RWPE2 (cell line): ENCODE results near the gene RERE.
A peak's percentile ranks its signal among the peaks of the same experiment; 100 is the strongest.
"Not testable (repeated sequence)": the region's sequence is repeated elsewhere in the genome, so short reads cannot be mapped to it uniquely, and the experiment has no call there.

ENCODE experiments used
- ATAC-seq: fragments of 200-7000 bp; cut with Tn5 transposase; 3 replicates; pipeline ENCODE4 v1.9.1; 2021; ENCODE audit warnings: low read depth
- DNase-seq: peaks from one replicate; pipeline ENCODE4 v3.0.0-alpha.2; 2020; ENCODE audit warnings: low spot score
- H3K27ac ChIP-seq: fragments of 450-650 bp; 2 replicates; pipeline ENCODE4 v1.5.1; 2017; ENCODE audit warnings: mild to moderate bottlenecking; ENCODE audit not compliant: poor library complexity, severe bottlenecking
- H3K27me3 ChIP-seq: fragments of 250-450 bp; sonication (Bioruptor Pico); 2 replicates; pipeline ENCODE4 v1.5.1; 2021; ENCODE audit warnings: mild to moderate bottlenecking, moderate library complexity; ENCODE audit not compliant: insufficient read depth, poor library complexity, severe bottlenecking
- H3K36me3 ChIP-seq: fragments of 250-450 bp; sonication (Bioruptor Pico); 2 replicates; pipeline ENCODE4 v1.5.1; 2020; ENCODE audit warnings: low read depth, mild to moderate bottlenecking, moderate library complexity
- H3K4me1 ChIP-seq: fragments of 250-450 bp; sonication (Bioruptor Pico); 2 replicates; pipeline ENCODE4 v1.5.1; 2021; ENCODE audit warnings: mild to moderate bottlenecking, moderate library complexity; ENCODE audit not compliant: insufficient read depth, poor library complexity, severe bottlenecking
- H3K4me3 ChIP-seq: fragments of 250-450 bp; sonication (Bioruptor Pico); 2 replicates; pipeline ENCODE4 v1.5.1; 2021; ENCODE audit warnings: mild to moderate bottlenecking, moderate library complexity; ENCODE audit not compliant: severe bottlenecking
- H3K9me3 ChIP-seq: fragments of 250-450 bp; sonication (Bioruptor Pico); 2 replicates; pipeline ENCODE4 v1.5.1; 2021; ENCODE audit warnings: mild to moderate bottlenecking, moderate library complexity; ENCODE audit not compliant: severe bottlenecking
- CTCF ChIP-seq: fragments of 450-650 bp; IDR thresholded peaks from one replicate; pipeline ENCODE4 v1.5.1; 2017; ENCODE audit warnings: mild to moderate bottlenecking, moderate library complexity; ENCODE audit not compliant: poor library complexity, severe bottlenecking

RERE gene

GRCh38 chr1:8616791-8617190 lies 200.6 kb downstream of the RERE start:
- H3K27ac ChIP-seq, H3K36me3 ChIP-seq, H3K4me3 ChIP-seq, H3K4me1 ChIP-seq, H3K9me3 ChIP-seq, H3K27me3 ChIP-seq, DNase-seq: not testable (repeated sequence)
- peak; percentile 29; the same call in 1 of the 3 replicates for ATAC-seq
- peak; percentile 12 for TF ChIP-seq CTCF

- H3K4me1 ChIP-seq, DNase-seq, H3K9me3 ChIP-seq, H3K4me3 ChIP-seq, H3K36me3 ChIP-seq, ATAC-seq, H3K27ac ChIP-seq, H3K27me3 ChIP-seq: not testable (repeated sequence)
These were observed 205.6 kb downstream of the RERE start for GRCh38 chr1:8611634-8612515.

GRCh38 chr1:8607906-8608305 lies 209.5 kb downstream of the RERE start:
- Histone ChIP-seq H3K27ac (no peak overlapping the region), H3K9me3 (no peaks in the 10 kb centered on the region), H3K4me3 (no peak overlapping the region), H3K27me3 (no peaks in the 10 kb centered on the region), H3K4me1 (no peaks in the 10 kb centered on the region), H3K36me3 (no peaks in the 10 kb centered on the region)
- ATAC-seq (no peak), DNase-seq (no peak)
- no peak for TF ChIP-seq CTCF

GRCh38 chr1:8604041-8604945 lies 213.1 kb downstream of the RERE start:
- Histone ChIP-seq H3K27ac (no peak overlapping the region), H3K9me3 (no peaks in the 10 kb centered on the region), H3K27me3 (no peaks in the 10 kb centered on the region), H3K4me1 (no peaks in the 10 kb centered on the region), H3K36me3 (no peaks in the 10 kb centered on the region), H3K4me3 (no peak overlapping the region)
- no peak for ATAC-seq
- no peak for DNase-seq
- TF ChIP-seq CTCF: no peak

GRCh38 chr1:8603220-8603616 lies 214.2 kb downstream of the RERE start:
- DNase-seq: no peak
- H3K9me3 ChIP-seq: no peaks in the 10 kb centered on the region
- TF ChIP-seq CTCF: no peak
- ATAC-seq: no peak
- no peaks in the 10 kb centered on the region for H3K36me3 ChIP-seq
- H3K4me1 ChIP-seq: no peaks in the 10 kb centered on the region
- H3K27me3 ChIP-seq: no peaks in the 10 kb centered on the region
- no peak overlapping the region for H3K4me3 ChIP-seq
- H3K27ac ChIP-seq: no peak overlapping the region
